HepG2 (cell line): Measurements from ENCODE around the gene CRKL. TPM values are rescaled to one million over a fixed set of nuclear protein-coding genes. Genes with fewer than 3 reads are reported as not detected.

ENCODE experiments used
- ATF7-NPFF ChIP-seq: sonication (generic); formaldehyde crosslinking; IDR thresholded peaks from 2 replicates; pipeline ENCODE4 v1.8.1; 2023; ENCODE audit warnings: mild to moderate bottlenecking, low read depth, missing genetic modification reagents, moderate library complexity
- CBX5 ChIP-seq: sonication (generic); formaldehyde crosslinking; IDR thresholded peaks from 2 replicates; pipeline ENCODE4 v1.4.0; 2020; ENCODE audit warnings: missing genetic modification reagents, borderline replicate concordance
- EP300 ChIP-seq, 3 experiments: sonication (generic) in 1 of 3; formaldehyde crosslinking in 1 of 3; IDR thresholded peaks; 2 replicates each; pipeline versions ENCODE4 v1.5.1 to v1.6.1; 2011 to 2020; ENCODE audit warnings: low read depth in 2 of 3, low read length in 2 of 3, borderline replicate concordance in 1 of 3, improper control_type of control experiment in 1 of 3, mild to moderate bottlenecking in 1 of 3, missing genetic modification reagents in 1 of 3, moderate library complexity in 1 of 3
- MXD4 ChIP-seq: IDR thresholded peaks from 2 replicates; pipeline ENCODE4 v1.6.1; 2016; ENCODE audit warnings: mild to moderate bottlenecking, missing biosample characterization, missing genetic modification reagents
- NR2F1 ChIP-seq, 2 experiments: fragments of 450-650 bp in 1 of 2; formaldehyde crosslinking in 1 of 2; IDR thresholded peaks; 2 replicates each; pipeline versions ENCODE4 v1.5.0 to v1.6.1; 2016 to 2020; ENCODE audit warnings: mild to moderate bottlenecking in 1 of 2, missing compliant biosample characterization in 1 of 2, missing genetic modification reagents in 1 of 2, moderate library complexity in 1 of 2
- PAWR ChIP-seq: sonication (generic); formaldehyde crosslinking; IDR thresholded peaks from 2 replicates; pipeline ENCODE4 v1.4.0; 2020; ENCODE audit warnings: missing genetic modification reagents, mild to moderate bottlenecking, borderline replicate concordance
- PCBP1 ChIP-seq: fragments of 200-400 bp; formaldehyde crosslinking; IDR thresholded peaks from 2 replicates; pipeline ENCODE4 v1.6.1; 2017; ENCODE audit warnings: mild to moderate bottlenecking, low read depth, low read length, borderline replicate concordance
- PHF8 ChIP-seq: sonication (generic); formaldehyde crosslinking; IDR thresholded peaks from 2 replicates; pipeline ENCODE4 v1.5.0; 2020; ENCODE audit warnings: missing genetic modification reagents
- REXO4 ChIP-seq: sonication (generic); formaldehyde crosslinking; IDR thresholded peaks from 2 replicates; pipeline ENCODE4 v1.8.0; 2022; ENCODE audit warnings: missing genetic modification reagents, mild to moderate bottlenecking, borderline replicate concordance
- RXRA ChIP-seq: sonication (generic); formaldehyde crosslinking; IDR thresholded peaks from 2 replicates; pipeline ENCODE4 v1.5.1; 2020; ENCODE audit warnings: missing genetic modification reagents
- SOX6 ChIP-seq, 2 experiments: fragments of 450-650 bp in 1 of 2; sonication (generic) in 1 of 2; formaldehyde crosslinking in 1 of 2; IDR thresholded peaks; 2 replicates each; pipeline versions ENCODE4 v1.4.0 to v1.6.1; 2017 to 2020; ENCODE audit warnings: antibody characterized with exemption in 1 of 2, mild to moderate bottlenecking in 1 of 2, missing genetic modification reagents in 1 of 2
- SP1 ChIP-seq, 2 experiments: fragments of 450-650 bp in 1 of 2; sonication (generic) in 1 of 2; formaldehyde crosslinking in 1 of 2; IDR thresholded peaks; 2 replicates each; pipeline versions ENCODE4 v1.4.0 to v1.6.1; 2016 to 2020; ENCODE audit warnings: missing genetic modification reagents in 1 of 2
- WIZ ChIP-seq: sonication (generic); formaldehyde crosslinking; IDR thresholded peaks from 2 replicates; pipeline ENCODE4 v1.5.1; 2020; ENCODE audit warnings: mild to moderate bottlenecking, missing genetic modification reagents
- ZBTB38 ChIP-seq: sonication (generic); formaldehyde crosslinking; IDR thresholded peaks from 2 replicates; pipeline ENCODE4 v1.5.1; 2020; ENCODE audit warnings: mild to moderate bottlenecking, missing genetic modification reagents
- ZNF234 ChIP-seq: sonication (generic); formaldehyde crosslinking; conservative IDR thresholded peaks from 2 replicates; pipeline ENCODE4 v1.5.1; 2020; ENCODE audit warnings: mild to moderate bottlenecking, missing genetic modification reagents
- ZNF354B ChIP-seq: sonication (generic); formaldehyde crosslinking; IDR thresholded peaks from 2 replicates; pipeline ENCODE4 v1.8.0; 2022; ENCODE audit warnings: mild to moderate bottlenecking, missing genetic modification reagents
- ZNF441 ChIP-seq: sonication (generic); formaldehyde crosslinking; IDR thresholded peaks from 2 replicates; pipeline ENCODE4 v1.7.0; 2021; ENCODE audit warnings: missing genetic modification reagents, borderline replicate concordance
- ZNF556 ChIP-seq: sonication (generic); formaldehyde crosslinking; IDR thresholded peaks from 2 replicates; pipeline ENCODE4 v1.4.0; 2020; ENCODE audit warnings: mild to moderate bottlenecking, missing genetic modification reagents, borderline replicate concordance
- polyA plus RNA-seq, 8 experiments: library from polyadenylated mRNA; depleted of rRNA in 3 of 8; stranded (reverse) in 7 of 8; unstranded in 1 of 8; fragments of >200 nt; fragmentation: Illumina TruSeq in 4 of 8; extraction: Trizol in 4 of 8; gene quantifications; 2 replicates each; pipeline versions ENCODE4 v1.2.1 to v1.2.3, GENCODE V29; 2011 to 2016; ENCODE audit warnings: low read depth in 4 of 8, missing spikeins in 1 of 8, mixed read lengths in 1 of 8; ENCODE audit not compliant: insufficient read depth in 1 of 8
- total RNA-seq, 5 experiments: library from RNA; depleted of rRNA; stranded (reverse); fragments of >200 nt; fragmentation: Illumina TruSeq; extraction: Trizol; gene quantifications; 2 replicates each; pipeline ENCODE4 v1.2.3, GENCODE V29; 2016; ENCODE audit warnings: low read depth in 1 of 5
- TF ChIP-seq, protein P1 (sequence below): sonication (generic); formaldehyde crosslinking; IDR thresholded peaks from 2 replicates; pipeline ENCODE4 v1.5.1; 2020; ENCODE audit warnings: mild to moderate bottlenecking, missing genetic modification reagents, borderline replicate concordance
- TF ChIP-seq, protein P2 (sequence below): IDR thresholded peaks from 2 replicates; pipeline ENCODE4 v1.4.0; 2020; ENCODE audit warnings: mild to moderate bottlenecking, missing genetic modification reagents
- TF ChIP-seq, protein P3 (sequence below): sonication (generic); formaldehyde crosslinking; IDR thresholded peaks from 2 replicates; pipeline ENCODE4 v1.8.0; 2022; ENCODE audit warnings: mild to moderate bottlenecking, missing genetic modification reagents, borderline replicate concordance

The CRKL gene
- total and polyA plus RNA-seq, 2 of the 13 experiments (the other 11 are each of a cell fraction or from before 2014, with no cell fraction given): 37.4 to 60.6 TPM

DNA sequence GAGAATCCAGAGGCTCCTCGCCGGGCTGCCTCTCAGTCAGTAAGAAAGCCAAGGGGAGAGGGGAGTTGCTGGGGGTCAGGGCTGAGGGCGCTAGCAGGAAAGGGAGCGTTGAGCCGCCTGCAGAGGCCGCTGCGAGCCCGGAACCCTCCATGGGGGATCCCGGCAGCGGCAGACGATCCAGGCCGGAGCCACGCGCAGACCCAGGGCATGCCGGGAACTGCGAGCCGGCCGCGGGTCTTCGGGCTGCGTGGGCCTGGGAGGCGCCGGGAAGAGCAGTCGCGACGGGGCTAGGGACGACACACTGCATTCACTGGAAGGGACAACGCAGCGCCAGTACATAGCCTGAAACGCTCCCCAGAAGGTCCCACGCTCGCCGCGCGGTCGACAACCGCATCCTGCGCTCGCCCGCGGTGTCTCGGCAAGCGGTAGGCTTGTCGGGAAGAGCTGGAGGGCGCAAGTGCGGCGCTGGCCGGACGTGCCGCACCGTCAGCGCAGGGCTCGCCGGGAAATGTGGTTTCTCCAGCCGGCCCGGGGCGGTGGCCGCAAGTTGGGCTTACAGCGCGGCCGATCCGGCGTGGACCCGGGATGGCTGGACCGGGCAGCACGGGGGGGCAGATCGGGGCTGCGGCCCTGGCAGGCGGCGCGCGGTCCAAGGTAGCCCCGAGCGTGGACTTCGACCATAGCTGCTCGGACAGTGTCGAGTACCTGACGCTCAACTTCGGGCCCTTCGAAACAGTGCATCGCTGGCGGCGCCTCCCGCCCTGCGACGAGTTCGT, 64.8 kb downstream of the CRKL start, which contains the start of gene LZTR1 (continued):
- TF ChIP-seq, protein P1, sequence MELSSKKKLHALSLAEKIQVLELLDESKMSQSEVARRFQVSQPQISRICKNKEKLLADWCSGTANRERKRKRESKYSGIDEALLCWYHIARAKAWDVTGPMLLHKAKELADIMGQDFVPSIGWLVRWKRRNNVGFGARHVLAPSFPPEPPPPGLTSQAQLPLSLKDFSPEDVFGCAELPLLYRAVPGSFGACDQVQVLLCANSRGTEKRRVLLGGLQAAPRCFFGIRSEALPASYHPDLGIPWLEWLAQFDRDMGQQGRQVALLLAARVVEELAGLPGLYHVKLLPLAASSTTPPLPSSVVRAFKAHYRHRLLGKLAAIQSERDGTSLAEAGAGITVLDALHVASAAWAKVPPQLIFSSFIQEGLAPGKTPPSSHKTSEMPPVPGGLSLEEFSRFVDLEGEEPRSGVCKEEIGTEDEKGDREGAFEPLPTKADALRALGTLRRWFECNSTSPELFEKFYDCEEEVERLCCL: 0 out of 2 replicates have a peak, but pooled peaks have one; percentile 25
- peak; percentile 92; the same call in 1 of the 2 replicates for TF ChIP-seq ZNF234 (CRISPR knock-in tag)
- TF ChIP-seq ATF7-NPFF (CRISPR knock-in tag): peak; percentile 87
- 0 out of 2 replicates have a peak, but pooled peaks have one; percentile 72 for TF ChIP-seq REXO4 (CRISPR knock-in tag)
- TF ChIP-seq PHF8: peak; percentile 98
- TF ChIP-seq, protein P2, sequence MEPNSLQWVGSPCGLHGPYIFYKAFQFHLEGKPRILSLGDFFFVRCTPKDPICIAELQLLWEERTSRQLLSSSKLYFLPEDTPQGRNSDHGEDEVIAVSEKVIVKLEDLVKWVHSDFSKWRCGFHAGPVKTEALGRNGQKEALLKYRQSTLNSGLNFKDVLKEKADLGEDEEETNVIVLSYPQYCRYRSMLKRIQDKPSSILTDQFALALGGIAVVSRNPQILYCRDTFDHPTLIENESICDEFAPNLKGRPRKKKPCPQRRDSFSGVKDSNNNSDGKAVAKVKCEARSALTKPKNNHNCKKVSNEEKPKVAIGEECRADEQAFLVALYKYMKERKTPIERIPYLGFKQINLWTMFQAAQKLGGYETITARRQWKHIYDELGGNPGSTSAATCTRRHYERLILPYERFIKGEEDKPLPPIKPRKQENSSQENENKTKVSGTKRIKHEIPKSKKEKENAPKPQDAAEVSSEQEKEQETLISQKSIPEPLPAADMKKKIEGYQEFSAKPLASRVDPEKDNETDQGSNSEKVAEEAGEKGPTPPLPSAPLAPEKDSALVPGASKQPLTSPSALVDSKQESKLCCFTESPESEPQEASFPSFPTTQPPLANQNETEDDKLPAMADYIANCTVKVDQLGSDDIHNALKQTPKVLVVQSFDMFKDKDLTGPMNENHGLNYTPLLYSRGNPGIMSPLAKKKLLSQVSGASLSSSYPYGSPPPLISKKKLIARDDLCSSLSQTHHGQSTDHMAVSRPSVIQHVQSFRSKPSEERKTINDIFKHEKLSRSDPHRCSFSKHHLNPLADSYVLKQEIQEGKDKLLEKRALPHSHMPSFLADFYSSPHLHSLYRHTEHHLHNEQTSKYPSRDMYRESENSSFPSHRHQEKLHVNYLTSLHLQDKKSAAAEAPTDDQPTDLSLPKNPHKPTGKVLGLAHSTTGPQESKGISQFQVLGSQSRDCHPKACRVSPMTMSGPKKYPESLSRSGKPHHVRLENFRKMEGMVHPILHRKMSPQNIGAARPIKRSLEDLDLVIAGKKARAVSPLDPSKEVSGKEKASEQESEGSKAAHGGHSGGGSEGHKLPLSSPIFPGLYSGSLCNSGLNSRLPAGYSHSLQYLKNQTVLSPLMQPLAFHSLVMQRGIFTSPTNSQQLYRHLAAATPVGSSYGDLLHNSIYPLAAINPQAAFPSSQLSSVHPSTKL (CRISPR knock-in tag): no peak
- no peak; the same call in 1 of the 2 replicates for TF ChIP-seq RXRA (CRISPR knock-in tag)
- peak; percentile 86; the same call in 1 of the 2 replicates for TF ChIP-seq PAWR
- peak in 1 of 2 experiments; percentile 13; a peak in 1 of 4 replicates for TF ChIP-seq EP300 (IDR thresholded peaks at IDR 0.05; ENCODE audit: low read depth in 2 of 2, low read length in 2 of 2)
- TF ChIP-seq EP300 (CRISPR knock-in tag; IDR thresholded peaks at IDR 0.05; ENCODE audit: borderline replicate concordance): peak; percentile 41
- peak; percentile 77; the same call in 1 of the 2 replicates for TF ChIP-seq ZNF556 (CRISPR knock-in tag)
- peak; percentile 81; the same call in 1 of the 2 replicates for TF ChIP-seq ZBTB38 (CRISPR knock-in tag)
- 0 out of 2 replicates have a peak, but pooled peaks have one; percentile 24 for TF ChIP-seq WIZ (CRISPR knock-in tag)
- TF ChIP-seq, protein P3, sequence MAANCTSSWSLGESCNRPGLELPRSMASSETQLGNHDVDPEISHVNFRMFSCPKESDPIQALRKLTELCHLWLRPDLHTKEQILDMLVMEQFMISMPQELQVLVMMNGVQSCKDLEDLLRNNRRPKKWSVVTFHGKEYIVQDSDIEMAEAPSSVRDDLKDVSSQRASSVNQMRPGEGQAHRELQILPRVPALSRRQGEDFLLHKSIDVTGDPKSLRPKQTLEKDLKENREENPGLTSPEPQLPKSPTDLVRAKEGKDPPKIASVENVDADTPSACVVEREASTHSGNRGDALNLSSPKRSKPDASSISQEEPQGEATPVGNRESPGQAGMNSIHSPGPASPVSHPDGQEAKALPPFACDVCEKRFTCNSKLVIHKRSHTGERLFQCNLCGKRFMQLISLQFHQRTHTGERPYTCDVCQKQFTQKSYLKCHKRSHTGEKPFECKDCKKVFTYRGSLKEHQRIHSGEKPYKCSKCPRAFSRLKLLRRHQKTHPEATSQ (CRISPR knock-in tag): peak; percentile 79
- TF ChIP-seq SP1 (IDR thresholded peaks at IDR 0.05): no peak
- peak; percentile 52; the same call in 1 of the 2 replicates for TF ChIP-seq SP1 (CRISPR knock-in tag; IDR thresholded peaks at IDR 0.05)
- no peak for TF ChIP-seq SOX6 (IDR thresholded peaks at IDR 0.05)
- TF ChIP-seq SOX6 (CRISPR knock-in tag; IDR thresholded peaks at IDR 0.05): peak; percentile 78
- TF ChIP-seq PCBP1: no peak
- no peak for TF ChIP-seq NR2F1 (CRISPR knock-in tag; IDR thresholded peaks at IDR 0.05)
- TF ChIP-seq ZNF441: peak; percentile 94
- TF ChIP-seq MXD4 (CRISPR knock-in tag): peak; percentile 94
- TF ChIP-seq ZNF354B: peak; percentile 63; the same call in 1 of the 2 replicates
- TF ChIP-seq CBX5 (CRISPR knock-in tag): peak; percentile 87; the same call in 1 of the 2 replicates
